HCT116 (cell line): ENCODE measurements around the gene OPCML.

Experiments used
- CEBPB ChIP-seq: IDR thresholded peaks from 2 replicates; pipeline ENCODE4 v1.6.1; 2012; ENCODE audit warnings: low read depth
- CTCF ChIP-seq, 3 experiments: fragments of 200-600 bp in 1 of 3; sonication (generic) in 1 of 3; IDR thresholded peaks in 2 of 3; conservative IDR thresholded peaks in 1 of 3; 2 replicates each; pipeline ENCODE4 v1.5.1; 2012 to 2017; ENCODE audit warnings: low read depth in 2 of 3, low read length in 2 of 3, antibody characterized with exemption in 1 of 3, borderline replicate concordance in 1 of 3, control low read depth in 1 of 3, mild to moderate bottlenecking in 1 of 3, mixed read lengths in 1 of 3, mixed run types in 1 of 3, moderate library complexity in 1 of 3; ENCODE audit not compliant: insufficient read depth in 1 of 3
- MAX ChIP-seq: IDR thresholded peaks from 2 replicates; pipeline ENCODE4 v1.6.1; 2012
- POLR2A ChIP-seq: IDR thresholded peaks from 2 replicates; pipeline ENCODE4 v1.7.0; 2011; ENCODE audit warnings: borderline replicate concordance; ENCODE audit not compliant: insufficient read depth, insufficient read length; ENCODE audit errors: extremely low read depth
- POLR2AphosphoS5 ChIP-seq: IDR thresholded peaks from 2 replicates; pipeline ENCODE4 v1.6.1; 2011; ENCODE audit warnings: mild to moderate bottlenecking, low read depth, low read length, moderate library complexity
- RAD21 ChIP-seq: IDR thresholded peaks from 2 replicates; pipeline ENCODE4 v1.6.1; 2012; ENCODE audit warnings: low read depth, mild to moderate bottlenecking
- REST ChIP-seq: IDR thresholded peaks from 2 replicates; pipeline ENCODE4 v1.6.1; 2012; ENCODE audit warnings: low read depth

- TF ChIP-seq CTCF (IDR thresholded peaks at IDR 0.05 in 2 of 3, conservative IDR thresholded peaks at IDR 0.05 in 1 of 3; ENCODE audit: borderline replicate concordance in 1 of 3, insufficient read depth in 1 of 3, low read depth in 2 of 3, low read length in 2 of 3) (no peak), RAD21 (no peak), POLR2A (no peak), MAX (no peak), POLR2AphosphoS5 (no peak), REST (no peak), CEBPB (no peak)
These were observed 328.1 kb downstream of the OPCML start for GRCh38 chr11:133204158-133204557.
